T-cell (primary cell): ENCODE results near the gene SRSF10. TPM values are rescaled to one million over a fixed set of nuclear protein-coding genes. Genes with fewer than 3 reads are reported as not detected.
A peak's percentile ranks its signal among the peaks of the same experiment; 100 is the strongest.

Experiments used
- ATAC-seq, 4 experiments: fragments of 200-7000 bp in 3 of 4; fragments of 150-1000 bp in 1 of 4; cut with Tn5 transposase; replicated peaks in 1 of 4; 1 replicate in 3 of 4; 2 replicates in 1 of 4; pipeline ENCODE4 v1.10.0; 2021; ENCODE audit warnings: moderate library complexity in 3 of 4, mild to moderate bottlenecking in 2 of 4, moderate number of reproducible peaks in 1 of 4
- CTCF ChIA-PET, 2 donors: fragments of 300-600 bp; sonication (Branson Sonifier 250); formaldehyde crosslinking; loops; one replicate each; lab custom pipeline; 2022; ENCODE audit warnings: antibody characterized with exemption in 2 of 2; lab: Charles Lee
- POLR2A ChIA-PET, 2 donors: fragments of 300-600 bp; sonication (Branson Sonifier 250); formaldehyde crosslinking; loops; one replicate each; lab custom pipeline; 2022; ENCODE audit warnings: antibody characterized with exemption in 2 of 2; lab: Charles Lee
- DNase-seq, 35 experiments: peaks; one replicate each; pipeline versions ENCODE4 v3.0.0 to v3.0.0-alpha.2; 2013 to 2023
- H3K27ac ChIP-seq: one replicate; pipeline ENCODE4 v1.5.1; 2013; ENCODE audit warnings: low read length
- H3K27me3 ChIP-seq, 2 experiments: replicated peaks in 1 of 2; 1 replicate in 1 of 2; 2 replicates in 1 of 2; pipeline versions ENCODE4 v1.6.1 to v1.7.0; 2013; ENCODE audit warnings: low read length in 1 of 2, mixed read lengths in 1 of 2; ENCODE audit not compliant: control insufficient read depth in 2 of 2, insufficient read depth in 2 of 2; ENCODE audit errors: extremely low read depth in 1 of 2
- H3K36me3 ChIP-seq, 2 donors: 1 replicate in 1 of 2; 2 replicates in 1 of 2; pipeline versions ENCODE4 v1.6.1 to v1.7.0; 2013; ENCODE audit warnings: low read length in 1 of 2; ENCODE audit not compliant: control insufficient read depth in 2 of 2, insufficient read depth in 1 of 2; ENCODE audit errors: extremely low read depth in 1 of 2
- H3K4me1 ChIP-seq, 2 experiments: 1 replicate in 1 of 2; 2 replicates in 1 of 2; pipeline versions ENCODE4 v1.6.1 to v1.7.0; 2013; ENCODE audit warnings: low read length in 2 of 2, mixed read lengths in 1 of 2; ENCODE audit not compliant: insufficient read depth in 2 of 2, control insufficient read depth in 1 of 2; ENCODE audit errors: extremely low read depth in 1 of 2
- H3K4me3 ChIP-seq, 2 donors: 1 replicate in 1 of 2; 2 replicates in 1 of 2; pipeline versions ENCODE4 v1.5.1 to v1.7.0; 2013; ENCODE audit warnings: mild to moderate bottlenecking in 2 of 2, low read length in 1 of 2, moderate library complexity in 1 of 2; ENCODE audit not compliant: control insufficient read depth in 1 of 2; ENCODE audit errors: extremely low read depth in 1 of 2
- H3K9me3 ChIP-seq: 2 replicates; pipeline ENCODE4 v1.7.0; 2013
- H3K27ac Mint-ChIP-seq, 2 donors: one replicate each; pipeline ENCODE4 v1.8.0; 2020 to 2021; ENCODE audit warnings: mild to moderate bottlenecking in 2 of 2, mixed read lengths in 2 of 2
- H3K27me3 Mint-ChIP-seq, 2 donors: one replicate each; pipeline ENCODE4 v1.8.0; 2021 to 2022; ENCODE audit warnings: mixed read lengths in 2 of 2
- H3K36me3 Mint-ChIP-seq: one replicate; pipeline ENCODE4 v1.8.0; 2021; ENCODE audit warnings: mixed read lengths
- H3K4me1 Mint-ChIP-seq, 3 donors: one replicate each; pipeline ENCODE4 v1.8.0; 2020 to 2022; ENCODE audit warnings: mixed read lengths in 3 of 3, mild to moderate bottlenecking in 1 of 3
- H3K4me3 Mint-ChIP-seq, 3 donors: one replicate each; pipeline ENCODE4 v1.8.0; 2020 to 2022; ENCODE audit warnings: mild to moderate bottlenecking in 3 of 3, mixed read lengths in 3 of 3, moderate library complexity in 3 of 3
- H3K9me3 Mint-ChIP-seq, 3 donors: one replicate each; pipeline ENCODE4 v1.8.0; 2020 to 2022; ENCODE audit warnings: mixed read lengths in 3 of 3
- WGBS: methylation state at CpG from one replicate; pipeline ENCODE4 v1.1.5; 2013; ENCODE audit warnings: missing lambda C conversion rate; ENCODE audit not compliant: insufficient coverage; 5-methylcytosine and 5-hydroxymethylcytosine counted together
- total RNA-seq, 35 experiments: library from RNA in 6 of 35; stranded (reverse) in 6 of 35; fragments of 120-200 nt in 1 of 35; gene quantifications; one replicate each; pipeline versions ENCODE4 v1.2.1 to v1.2.4 and lab custom pipeline; 2013 to 2026

SRSF10 gene
- total RNA-seq, 5 donors from 2014 or later (not counting 1 experiment from before 2014, with no cell fraction given) = 145 to 240 (median 153) TPM

DNA sequence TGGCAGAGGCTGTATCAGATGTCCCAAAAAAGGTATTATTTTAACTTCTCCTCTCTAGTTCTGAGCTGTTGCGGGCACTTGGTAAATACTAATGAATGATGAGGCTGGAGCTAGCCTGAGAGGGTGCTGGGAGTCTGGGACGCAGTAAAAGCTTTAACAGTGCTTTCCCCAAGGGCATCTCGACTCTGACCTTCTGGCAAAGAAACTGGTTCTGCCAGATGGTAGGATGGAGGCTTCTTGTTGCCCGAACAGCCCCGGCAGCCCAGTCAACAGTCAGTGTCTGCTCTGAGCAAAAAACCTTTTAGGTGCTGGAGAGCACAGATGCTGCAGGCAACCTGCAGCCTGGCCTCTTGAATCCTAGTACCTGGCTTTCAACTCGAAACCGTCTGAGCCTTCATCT is 23.0 kb downstream of the SRSF10 start:
- CTCF ChIA-PET = interaction anchor here in 1 of 2 donors (1.0 kb wide), 1 partner anchor 24 kb away, joined by 4 read pairs; the partner anchor contains the start of gene SRSF10

DNA sequence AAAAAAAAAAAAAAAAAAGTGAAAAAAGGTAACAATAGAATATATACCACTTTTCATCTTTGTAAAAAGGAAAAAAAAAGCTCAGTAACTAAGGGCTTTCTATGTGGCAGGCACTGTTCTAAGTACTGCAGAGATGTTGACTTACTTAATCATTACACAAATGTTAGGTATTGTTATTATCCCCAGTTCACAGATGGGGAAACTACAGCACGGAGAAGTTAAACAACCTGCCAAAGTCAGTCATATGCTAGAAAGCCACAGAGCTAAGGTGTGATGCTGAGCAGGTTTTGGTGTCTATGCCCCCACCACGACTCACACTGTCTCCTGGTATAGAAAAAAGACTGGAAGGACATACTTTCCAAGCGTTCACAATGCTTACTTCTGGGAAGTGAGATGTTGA is 27.1 kb downstream of the SRSF10 start:
- whole genome bisulfite sequencing = no CpG with 5 or more reads among the region's 3 CpGs
- Histone ChIP-seq H3K9me3 (no peaks in the 10 kb centered on the region), H3K4me1 (peaks cover 5 to 16% of the 10 kb centered on the region in 2 experiments), H3K27ac (no peak overlapping the region), H3K36me3 (no peaks in the 10 kb centered on the region), H3K4me3 (no peak overlapping the region), H3K27me3 (peaks cover 0 to 3% of the 10 kb centered on the region in 2 experiments)
- CTCF ChIA-PET = interaction anchor here (0.6 to 0.8 kb wide), 4 partner anchors 15 to 221 kb away, joined by 4 to 6 read pairs (median 4); no protein-coding TSS in a partner anchor
- Mint-ChIP-seq H3K27ac (no peak overlapping the region), H3K9me3 (no peaks in the 10 kb centered on the region), H3K4me1 (peaks cover 11 to 31% (median 25%) of the 10 kb centered on the region in 3 donors), H3K27me3 (no peaks in the 10 kb centered on the region), H3K4me3 (no peak overlapping the region), H3K36me3 (no peaks in the 10 kb centered on the region)
- DNase-seq (no peak), ATAC-seq (no peak)
- POLR2A ChIA-PET = interaction anchor here in 1 of 2 donors (0.7 kb wide), 1 partner anchor 123 kb away, joined by 3 read pairs; no protein-coding TSS in a partner anchor

More for the DNA sequence above, 23.0 kb downstream of the SRSF10 start:
- Mint-ChIP-seq H3K27ac (peak overlapping the region; percentile 75 to 99), H3K27me3 (no peaks in the 10 kb centered on the region), H3K9me3 (no peaks in the 10 kb centered on the region), H3K36me3 (peaks cover 15% of the 10 kb centered on the region), H3K4me3 (peak overlapping the region; percentile 39 to 47 (median 40)), H3K4me1 (peaks cover 42 to 56% (median 55%) of the 10 kb centered on the region in 3 donors)
- WGBS = 98% methylated on average over 5 of the region's 7 CpGs
- Histone ChIP-seq H3K4me1 (peaks cover 15 to 21% of the 10 kb centered on the region in 2 experiments), H3K27ac (no peak overlapping the region), H3K27me3 (no peaks in the 10 kb centered on the region), H3K9me3 (no peaks in the 10 kb centered on the region), H3K36me3 (peaks cover 0 to 4% of the 10 kb centered on the region in 2 donors), H3K4me3 (no peak overlapping the region)
- DNase-seq = no peak
- POLR2A ChIA-PET = interaction anchor here in 1 of 2 donors (0.6 kb wide), 1 partner anchor 22 kb away, joined by 3 read pairs; no protein-coding TSS in a partner anchor
- no peak for ATAC-seq

DNA sequence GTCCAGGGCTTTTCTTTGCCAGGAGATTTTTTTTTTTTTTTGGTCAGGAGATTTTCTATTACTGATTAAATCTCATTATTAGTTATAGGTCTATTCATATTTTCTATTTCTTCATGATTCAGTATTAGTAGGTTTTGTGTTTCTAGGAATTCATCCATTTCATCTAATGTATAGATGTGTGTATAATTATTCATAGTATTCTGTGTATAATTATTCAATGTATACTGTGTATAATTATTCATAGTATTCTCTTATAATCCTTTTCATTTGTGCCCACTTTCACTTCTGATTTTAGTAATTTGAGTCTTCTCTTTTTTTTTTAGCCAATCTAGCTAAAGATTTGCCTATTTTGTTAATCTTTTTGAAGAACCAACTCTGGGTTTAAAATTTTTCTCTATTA is 32.8 kb downstream of the SRSF10 start:
- H3K27ac Mint-ChIP-seq = no peak overlapping the region
- POLR2A ChIA-PET = interaction anchor here in 1 of 2 donors (0.6 kb wide), 2 partner anchors 64 to 158 kb away, joined by 3 to 7 read pairs; no protein-coding TSS in a partner anchor
- H3K36me3 ChIP-seq = no peaks in the 10 kb centered on the region

DNA sequence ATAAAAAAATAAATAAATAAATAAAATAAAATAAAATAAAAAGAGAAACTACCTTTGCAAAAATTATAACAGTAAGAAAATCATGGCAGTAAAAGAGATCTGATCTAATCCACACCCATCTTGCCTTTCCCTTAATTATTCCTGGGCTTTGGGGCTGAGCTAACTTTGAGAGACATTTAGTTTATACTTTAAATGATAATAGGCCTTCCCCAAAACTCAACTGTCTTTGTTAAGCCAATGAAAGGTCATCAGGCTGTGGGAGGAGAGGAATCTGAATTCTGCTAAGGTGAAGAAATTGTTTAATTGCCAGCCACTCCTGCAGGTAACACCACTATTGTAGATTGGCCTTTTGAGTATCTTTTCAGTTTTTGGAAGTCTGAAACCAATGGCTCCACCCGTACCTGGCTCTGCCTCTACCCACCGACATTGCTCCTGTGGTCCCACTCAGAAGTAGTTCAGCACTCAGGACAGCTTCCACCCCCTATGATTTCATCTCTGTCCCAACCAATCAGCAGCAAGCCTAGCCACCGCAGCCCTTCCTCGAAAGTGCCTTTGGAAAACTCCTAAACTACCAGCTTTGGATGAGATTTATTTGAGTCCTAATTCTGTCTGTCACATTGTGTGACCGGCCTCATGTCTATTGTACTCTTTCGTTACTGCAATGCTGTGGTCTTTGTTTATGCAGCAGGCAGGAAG is 43.5 kb downstream of the SRSF10 start:
- H3K9me3 ChIP-seq = no peaks in the 10 kb centered on the region
- no peak overlapping the region for H3K27ac ChIP-seq
- DNase-seq (no peak), ATAC-seq (no peak)
- Mint-ChIP-seq H3K36me3 (no peaks in the 10 kb centered on the region), H3K9me3 (no peaks in the 10 kb centered on the region), H3K4me1 (peaks cover 0 to 2% (median 0%) of the 10 kb centered on the region in 3 donors), H3K27me3 (no peaks in the 10 kb centered on the region), H3K4me3 (no peak overlapping the region), H3K27ac (no peak overlapping the region)
- POLR2A ChIA-PET = no interaction called here
- H3K4me1 ChIP-seq = no peaks in the 10 kb centered on the region
- no peak overlapping the region for H3K4me3 ChIP-seq
- 79% methylated on average over 2 of the region's 6 CpGs for WGBS
- H3K27me3 ChIP-seq = peaks cover 0 to 3% of the 10 kb centered on the region in 2 experiments
- CTCF ChIA-PET = no interaction called here
- H3K36me3 ChIP-seq = no peaks in the 10 kb centered on the region

More for the DNA sequence above, 32.8 kb downstream of the SRSF10 start:
- Mint-ChIP-seq H3K4me1 (no peaks in the 10 kb centered on the region), H3K27me3 (peaks cover 0 to 4% of the 10 kb centered on the region in 2 donors), H3K4me3 (no peak overlapping the region), H3K9me3 (peaks cover 4 to 9% (median 5%) of the 10 kb centered on the region in 3 donors), H3K36me3 (peaks cover 3% of the 10 kb centered on the region)
- DNase-seq (no peak), ATAC-seq (no peak)
- CTCF ChIA-PET = no interaction called here
- no peak overlapping the region for H3K4me3 ChIP-seq
- H3K27me3 ChIP-seq = peaks cover 0 to 7% of the 10 kb centered on the region in 2 experiments
- no peak overlapping the region for H3K27ac ChIP-seq
- peaks cover 4% of the 10 kb centered on the region for H3K9me3 ChIP-seq
- H3K4me1 ChIP-seq = no peaks in the 10 kb centered on the region

DNA sequence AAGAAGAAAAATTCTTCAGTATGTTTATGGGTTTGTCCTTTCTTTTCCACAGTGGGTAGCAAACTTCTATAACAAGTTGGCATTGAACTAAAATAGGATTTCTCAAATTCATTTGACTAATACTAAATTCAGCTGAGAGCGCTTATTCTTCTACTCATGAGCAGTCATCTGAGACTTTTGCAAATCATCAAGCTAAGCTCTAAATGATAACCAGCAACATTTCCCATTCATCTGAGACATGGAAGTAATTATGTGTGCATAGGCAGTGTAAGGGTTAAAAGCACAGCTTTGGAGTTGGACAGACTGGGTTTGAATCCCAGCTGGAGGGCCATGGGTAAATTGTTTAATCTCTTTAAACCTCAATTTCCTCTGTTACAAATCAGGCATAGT is 48.6 kb downstream of the SRSF10 start:
- H3K36me3 Mint-ChIP-seq = no peaks in the 10 kb centered on the region
- peaks cover 0 to 2% of the 10 kb centered on the region in 2 experiments for H3K27me3 ChIP-seq
- peaks cover 0 to 5% (median 0%) of the 10 kb centered on the region in 3 donors for H3K4me1 Mint-ChIP-seq
- peaks cover 3 to 10% of the 10 kb centered on the region in 2 donors for H3K27me3 Mint-ChIP-seq
- no peak overlapping the region for H3K4me3 Mint-ChIP-seq
- no peak overlapping the region for H3K27ac Mint-ChIP-seq
- no peaks in the 10 kb centered on the region for H3K36me3 ChIP-seq
- no peaks in the 10 kb centered on the region for H3K4me1 ChIP-seq
- DNase-seq (no peak), ATAC-seq (no peak)
- no CpG with 5 or more reads among the region's 1 CpG for WGBS
- no peaks in the 10 kb centered on the region for H3K9me3 Mint-ChIP-seq
- CTCF ChIA-PET = no interaction called here
- H3K27ac ChIP-seq = no peak overlapping the region
- no peaks in the 10 kb centered on the region for H3K9me3 ChIP-seq
- H3K4me3 ChIP-seq = no peak overlapping the region
- POLR2A ChIA-PET = no interaction called here

DNA sequence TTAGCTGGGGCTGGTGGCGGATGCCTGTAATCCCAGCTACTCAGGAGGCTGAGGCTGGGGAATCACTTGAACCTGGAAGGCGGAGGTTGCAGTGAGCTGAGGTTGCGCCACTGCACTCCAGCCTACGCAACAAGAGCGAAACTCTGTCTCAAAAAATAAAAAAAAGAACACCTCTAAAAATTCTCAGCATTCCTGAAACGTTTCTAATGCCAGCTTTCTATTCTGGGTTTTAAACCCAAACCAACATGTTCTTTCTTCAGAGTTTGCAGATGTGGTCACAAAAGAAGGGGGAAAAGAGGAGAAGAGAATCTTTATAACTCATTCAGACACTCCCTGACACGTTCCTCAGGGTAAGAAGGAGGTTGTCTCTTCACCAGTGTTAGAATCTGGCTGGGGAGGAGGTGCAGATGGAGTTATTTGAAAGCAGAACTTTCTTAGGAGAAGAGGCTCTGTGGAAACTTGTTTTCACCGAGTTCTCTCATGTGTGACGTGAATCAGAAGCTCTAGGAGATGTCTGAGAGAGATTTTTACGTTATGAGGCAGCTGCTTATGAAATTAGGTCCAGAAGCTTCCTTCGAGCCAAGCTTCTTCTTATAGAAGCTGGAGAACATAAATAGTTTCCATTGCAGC is 49.2 kb downstream of the SRSF10 start:
- H3K27ac ChIP-seq = no peak overlapping the region
- no peak overlapping the region for H3K27ac Mint-ChIP-seq

More for the DNA sequence above, 49.2 kb downstream of the SRSF10 start:
- Histone ChIP-seq H3K4me3 (no peak overlapping the region), H3K9me3 (no peaks in the 10 kb centered on the region), H3K36me3 (no peaks in the 10 kb centered on the region), H3K27me3 (peaks cover 0 to 2% of the 10 kb centered on the region in 2 experiments), H3K4me1 (no peaks in the 10 kb centered on the region)
- no peak overlapping the region for H3K4me3 Mint-ChIP-seq
- no peak for ATAC-seq
- peaks cover 3 to 11% of the 10 kb centered on the region in 2 donors for H3K27me3 Mint-ChIP-seq
- 84% methylated on average over 5 of the region's 11 CpGs for WGBS
- no peaks in the 10 kb centered on the region for H3K36me3 Mint-ChIP-seq
- ChIA-PET CTCF (interaction anchor here in 1 of 2 donors (0.6 kb wide), 1 partner anchor 23 kb away, joined by 3 read pairs; no protein-coding TSS in a partner anchor), POLR2A (no interaction called here)
- H3K9me3 Mint-ChIP-seq = no peaks in the 10 kb centered on the region
- peaks cover 0 to 5% (median 0%) of the 10 kb centered on the region in 3 donors for H3K4me1 Mint-ChIP-seq
- no peak for DNase-seq
